ENCODE measurements around the gene PCDHB14.
A peak's percentile ranks its signal among the peaks of the same experiment; 100 is the strongest.
"Not testable (repeated sequence)": the region's sequence is repeated elsewhere in the genome, so short reads cannot be mapped to it uniquely, and the experiment has no call there.

Gene PCDHB14

DNA sequence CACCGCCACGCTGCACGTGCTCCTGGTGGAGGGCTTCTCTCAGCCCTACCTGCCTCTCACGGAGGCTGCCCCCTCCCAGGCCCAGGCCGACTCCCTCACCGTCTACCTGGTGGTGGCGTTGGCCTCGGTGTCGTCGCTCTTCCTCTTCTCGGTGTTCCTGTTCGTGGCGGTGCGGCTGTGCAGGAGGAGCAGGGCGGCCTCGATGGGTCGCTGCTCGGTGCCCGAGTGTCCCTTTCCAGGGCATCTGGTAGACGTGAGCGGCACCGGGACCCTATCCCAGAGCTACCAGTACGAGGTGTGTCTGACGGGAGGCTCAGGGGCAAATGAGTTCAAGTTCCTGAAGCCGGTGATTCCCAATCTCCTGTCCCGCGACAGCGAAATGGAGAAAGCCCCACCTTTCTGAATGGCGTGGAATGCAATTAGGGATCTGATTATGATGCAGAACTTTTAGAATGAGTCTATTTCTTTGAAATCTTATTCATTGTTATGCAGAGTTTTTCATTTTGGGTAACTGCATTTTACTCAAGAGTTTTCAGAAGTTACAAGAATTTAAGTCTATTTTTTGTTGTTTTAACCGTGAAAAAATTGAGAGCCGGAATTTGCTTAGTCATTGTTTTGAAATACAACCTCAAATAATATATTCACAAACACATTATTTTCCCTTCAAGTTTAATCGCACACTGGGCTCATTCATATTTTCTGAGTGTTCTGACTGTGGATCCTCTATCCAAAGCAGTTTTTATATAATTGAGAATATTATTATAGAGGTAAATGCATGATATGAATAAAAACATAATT is 13.6 kb downstream of the PCDHB14 start:
- Histone ChIP-seq H3K4me3 (peak overlapping the region; percentile 30), H3K27ac (no peak overlapping the region)
- DNase-seq (ENCODE audit: low spot score): no peak
- TF ChIP-seq, protein P1, sequence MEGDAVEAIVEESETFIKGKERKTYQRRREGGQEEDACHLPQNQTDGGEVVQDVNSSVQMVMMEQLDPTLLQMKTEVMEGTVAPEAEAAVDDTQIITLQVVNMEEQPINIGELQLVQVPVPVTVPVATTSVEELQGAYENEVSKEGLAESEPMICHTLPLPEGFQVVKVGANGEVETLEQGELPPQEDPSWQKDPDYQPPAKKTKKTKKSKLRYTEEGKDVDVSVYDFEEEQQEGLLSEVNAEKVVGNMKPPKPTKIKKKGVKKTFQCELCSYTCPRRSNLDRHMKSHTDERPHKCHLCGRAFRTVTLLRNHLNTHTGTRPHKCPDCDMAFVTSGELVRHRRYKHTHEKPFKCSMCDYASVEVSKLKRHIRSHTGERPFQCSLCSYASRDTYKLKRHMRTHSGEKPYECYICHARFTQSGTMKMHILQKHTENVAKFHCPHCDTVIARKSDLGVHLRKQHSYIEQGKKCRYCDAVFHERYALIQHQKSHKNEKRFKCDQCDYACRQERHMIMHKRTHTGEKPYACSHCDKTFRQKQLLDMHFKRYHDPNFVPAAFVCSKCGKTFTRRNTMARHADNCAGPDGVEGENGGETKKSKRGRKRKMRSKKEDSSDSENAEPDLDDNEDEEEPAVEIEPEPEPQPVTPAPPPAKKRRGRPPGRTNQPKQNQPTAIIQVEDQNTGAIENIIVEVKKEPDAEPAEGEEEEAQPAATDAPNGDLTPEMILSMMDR (IDR thresholded peaks at IDR 0.05): no peak

GRCh38 chr5:141241496-141241895 is 18.4 kb downstream of the PCDHB14 start:
- no peak for DNase-seq (ENCODE audit: low spot score)
- peak overlapping the region; percentile 45 for H3K4me3 ChIP-seq

DNA sequence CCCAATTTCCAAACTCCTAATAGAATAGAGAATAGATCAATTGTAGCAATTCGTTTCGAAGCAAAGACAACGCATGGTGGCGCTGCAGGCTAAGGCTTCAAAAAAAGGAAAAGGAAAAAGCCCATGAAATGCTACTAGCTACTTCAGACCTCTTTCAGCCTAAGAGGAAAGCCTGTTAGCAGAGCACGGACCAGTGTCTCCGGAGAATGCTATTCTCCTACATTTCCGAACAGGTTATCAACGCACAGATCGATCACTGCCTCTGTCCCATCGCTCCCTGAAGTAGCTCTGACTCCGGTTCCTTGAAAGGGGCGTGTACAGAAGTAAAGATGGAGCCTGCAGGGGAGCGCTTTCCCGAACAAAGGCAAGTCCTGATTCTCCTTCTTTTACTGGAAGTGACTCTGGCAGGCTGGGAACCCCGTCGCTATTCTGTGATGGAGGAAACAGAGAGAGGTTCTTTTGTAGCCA is 22.1 kb downstream of the PCDHB14 start, which contains the start of gene PCDHB15:
PCDHB15 (plus strand) TSS at position 146 of the 468 bp plus-strand sequence; CDS start at position 330, 184 bp downstream.
- DNase-seq (ENCODE audit: low spot score): no peak
- TF ChIP-seq, protein P1 (IDR thresholded peaks at IDR 0.05): no peak
- Histone ChIP-seq H3K4me3 (peak within 1 kb of the TSS; percentile 55), H3K27ac (peak within 1 kb of the TSS in 1 of 2 donors; percentile 11)

More at GRCh38 chr5:141241496-141241895, 18.4 kb downstream of the PCDHB14 start:
- TF ChIP-seq, protein P1 (IDR thresholded peaks at IDR 0.05): no peak
- H3K27ac ChIP-seq: no peak overlapping the region

GRCh38 chr5:141246971-141247370 is 23.8 kb downstream of the PCDHB14 start:
- not testable (repeated sequence) for H3K27ac ChIP-seq; DNase-seq (ENCODE audit: low spot score)
- H3K4me3 ChIP-seq: peak overlapping the region; percentile 55

- not testable (repeated sequence) for DNase-seq (ENCODE audit: low spot score); H3K27ac ChIP-seq
- H3K4me3 ChIP-seq: peak overlapping the region; percentile 30
Observed at GRCh38 chr5:141247434-141247833, 24.3 kb downstream of the PCDHB14 start.

DNA sequence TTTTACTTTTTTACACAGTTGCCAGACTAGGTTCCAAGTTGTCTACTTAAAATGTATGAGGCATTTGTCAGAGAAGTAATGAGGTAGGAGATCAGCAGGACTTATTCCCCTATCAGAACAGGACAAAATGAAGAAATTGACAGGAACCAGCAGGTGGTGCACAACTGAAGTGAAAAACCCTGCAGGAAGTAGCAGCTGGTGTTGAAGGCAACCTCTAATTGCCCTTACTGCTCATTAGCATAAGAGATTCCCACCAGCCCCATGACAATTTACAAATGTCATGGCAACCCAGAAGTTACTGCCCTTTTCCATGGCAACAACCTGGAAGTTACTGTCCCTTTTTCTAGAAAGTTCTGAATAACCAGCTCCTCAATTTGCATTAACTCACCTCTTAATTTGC is 27.4 kb downstream of the PCDHB14 start:
- TF ChIP-seq, protein P1 (IDR thresholded peaks at IDR 0.05): no peak
- no peak for DNase-seq (ENCODE audit: low spot score)
- Histone ChIP-seq H3K27ac (no peak overlapping the region), H3K4me3 (no peak overlapping the region)

GRCh38 chr5:141258464-141258863 is 35.3 kb downstream of the PCDHB14 start:
- no peak overlapping the region for H3K27ac ChIP-seq
- TF ChIP-seq, protein P1 (IDR thresholded peaks at IDR 0.05): no peak
- no peak overlapping the region for H3K4me3 ChIP-seq
- no peak for DNase-seq (ENCODE audit: low spot score)

GRCh38 chr5:141258948-141259347 is 35.8 kb downstream of the PCDHB14 start:
- no peak overlapping the region for H3K27ac ChIP-seq
- TF ChIP-seq, protein P1 (IDR thresholded peaks at IDR 0.05): no peak
- DNase-seq (ENCODE audit: low spot score): no peak
- peak overlapping the region; percentile 34 for H3K4me3 ChIP-seq

Measured in coronary artery (tissue), 2 donors.